Measurements from ENCODE around the gene SHANK2.

The SHANK2 gene

DNA sequence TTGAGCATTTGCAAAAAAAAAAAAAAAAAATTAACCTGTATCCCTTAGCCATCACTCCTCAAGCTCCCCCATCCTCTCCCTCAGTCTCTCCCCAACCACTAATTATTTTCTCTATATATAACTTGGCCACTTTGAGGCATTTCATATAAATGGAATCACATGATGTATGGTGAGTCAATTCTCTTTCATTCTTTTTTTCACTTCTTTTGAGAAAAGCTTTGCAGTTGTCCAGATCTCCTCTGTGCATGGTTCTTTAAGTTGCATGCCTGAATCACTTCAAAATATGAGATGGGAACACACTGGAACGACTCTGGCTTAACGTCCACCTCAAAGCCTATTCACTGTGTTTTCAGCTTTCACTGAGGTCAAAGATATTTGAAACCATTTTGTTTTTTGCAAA is 40.7 kb downstream of the SHANK2 start:
- TF ChIP-seq, protein P1, sequence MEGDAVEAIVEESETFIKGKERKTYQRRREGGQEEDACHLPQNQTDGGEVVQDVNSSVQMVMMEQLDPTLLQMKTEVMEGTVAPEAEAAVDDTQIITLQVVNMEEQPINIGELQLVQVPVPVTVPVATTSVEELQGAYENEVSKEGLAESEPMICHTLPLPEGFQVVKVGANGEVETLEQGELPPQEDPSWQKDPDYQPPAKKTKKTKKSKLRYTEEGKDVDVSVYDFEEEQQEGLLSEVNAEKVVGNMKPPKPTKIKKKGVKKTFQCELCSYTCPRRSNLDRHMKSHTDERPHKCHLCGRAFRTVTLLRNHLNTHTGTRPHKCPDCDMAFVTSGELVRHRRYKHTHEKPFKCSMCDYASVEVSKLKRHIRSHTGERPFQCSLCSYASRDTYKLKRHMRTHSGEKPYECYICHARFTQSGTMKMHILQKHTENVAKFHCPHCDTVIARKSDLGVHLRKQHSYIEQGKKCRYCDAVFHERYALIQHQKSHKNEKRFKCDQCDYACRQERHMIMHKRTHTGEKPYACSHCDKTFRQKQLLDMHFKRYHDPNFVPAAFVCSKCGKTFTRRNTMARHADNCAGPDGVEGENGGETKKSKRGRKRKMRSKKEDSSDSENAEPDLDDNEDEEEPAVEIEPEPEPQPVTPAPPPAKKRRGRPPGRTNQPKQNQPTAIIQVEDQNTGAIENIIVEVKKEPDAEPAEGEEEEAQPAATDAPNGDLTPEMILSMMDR (IDR thresholded peaks at IDR 0.05; ENCODE audit: low read depth, low read length) = no peak
- Histone ChIP-seq H3K27ac (no peak overlapping the region), H3K36me3 (no peaks in the 10 kb centered on the region), H3K27me3 (ENCODE audit: insufficient read depth, low read depth, severe bottlenecking) (no peaks in the 10 kb centered on the region), H3K9me3 (ENCODE audit: severe bottlenecking) (no peaks in the 10 kb centered on the region), H3K4me3 (ENCODE audit: low read depth, low read length) (no peak overlapping the region)
- no peak for DNase-seq

DNA sequence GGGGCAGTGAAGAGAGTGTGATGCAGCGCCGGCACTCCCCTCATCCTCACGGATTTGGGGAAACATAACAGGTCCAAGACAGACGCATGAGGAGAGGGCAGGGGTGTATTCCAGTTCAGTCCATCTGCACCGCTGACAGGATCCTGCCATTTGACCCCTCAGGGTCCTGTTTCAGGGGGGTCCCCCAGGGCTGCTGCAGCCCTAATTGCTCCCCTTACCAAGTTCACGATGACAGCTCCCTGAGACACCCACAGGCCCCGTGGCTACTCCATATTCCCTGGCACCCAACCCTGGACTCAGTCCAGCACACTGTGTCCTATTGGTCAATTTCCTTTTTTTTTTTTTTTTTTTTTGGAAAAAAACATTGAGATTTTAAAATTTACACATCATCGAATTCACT is 41.5 kb downstream of the SHANK2 start:
- TF ChIP-seq, protein P1 (IDR thresholded peaks at IDR 0.05; ENCODE audit: low read depth, low read length) = no peak
- H3K27me3 ChIP-seq (ENCODE audit: insufficient read depth, low read depth, severe bottlenecking) = no peaks in the 10 kb centered on the region
- H3K9me3 ChIP-seq (ENCODE audit: severe bottlenecking) = no peaks in the 10 kb centered on the region

DNA sequence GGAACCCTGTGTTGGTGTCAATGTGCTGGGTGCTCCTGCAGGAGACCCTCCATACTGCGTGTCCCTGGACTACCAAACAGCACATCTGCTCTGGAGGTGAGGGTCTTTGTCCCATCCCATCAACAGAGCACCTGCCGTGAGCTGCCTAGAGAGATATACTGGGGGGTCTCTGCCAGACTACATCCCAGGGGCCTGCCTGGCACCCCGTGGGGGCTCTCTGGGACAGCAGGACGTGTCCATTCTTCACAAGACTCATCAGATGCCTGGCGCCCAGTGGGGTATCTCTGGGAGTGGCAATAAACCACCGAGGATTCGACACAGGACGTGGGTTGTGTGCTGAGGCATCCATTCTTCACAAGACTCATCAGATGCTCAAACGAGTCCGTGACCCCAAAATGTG is 42.7 kb downstream of the SHANK2 start:
- DNase-seq = no peak
- no peaks in the 10 kb centered on the region for H3K27me3 ChIP-seq (ENCODE audit: insufficient read depth, low read depth, severe bottlenecking)
- H3K36me3 ChIP-seq = no peaks in the 10 kb centered on the region
- H3K9me3 ChIP-seq (ENCODE audit: severe bottlenecking) = no peaks in the 10 kb centered on the region
- H3K27ac ChIP-seq = no peak overlapping the region
- TF ChIP-seq, protein P1 (IDR thresholded peaks at IDR 0.05; ENCODE audit: low read depth, low read length) = no peak
- no peak overlapping the region for H3K4me3 ChIP-seq (ENCODE audit: low read depth, low read length)

More for the DNA sequence above, 41.5 kb downstream of the SHANK2 start:
- Histone ChIP-seq H3K4me3 (ENCODE audit: low read depth, low read length) (no peak overlapping the region), H3K27ac (no peak overlapping the region), H3K36me3 (no peaks in the 10 kb centered on the region)
- no peak for DNase-seq

DNA sequence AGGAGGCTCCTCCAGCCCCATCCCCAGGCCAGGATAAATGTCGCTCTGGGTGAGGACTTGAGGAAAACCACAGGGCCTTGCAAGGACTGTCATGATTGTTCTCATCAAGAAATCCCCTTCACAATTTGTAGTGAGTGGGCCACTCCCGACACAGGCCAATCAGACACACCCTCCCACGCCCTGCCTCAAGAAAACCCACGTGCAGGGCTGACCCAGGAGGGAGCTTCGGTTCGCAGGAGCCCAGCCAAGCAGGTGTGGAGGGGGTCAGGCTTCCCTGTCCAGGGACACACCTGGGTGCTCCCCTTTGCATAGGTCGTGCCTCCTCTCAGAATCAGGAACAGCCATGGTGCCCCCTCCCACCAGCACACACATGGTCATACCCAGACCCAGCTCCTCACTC is 43.2 kb downstream of the SHANK2 start:
- no peak for DNase-seq
- TF ChIP-seq, protein P1 (IDR thresholded peaks at IDR 0.05; ENCODE audit: low read depth, low read length) = no peak
- H3K27ac ChIP-seq = no peak overlapping the region
- H3K27me3 ChIP-seq (ENCODE audit: insufficient read depth, low read depth, severe bottlenecking) = no peaks in the 10 kb centered on the region
- no peaks in the 10 kb centered on the region for H3K9me3 ChIP-seq (ENCODE audit: severe bottlenecking)
- H3K4me3 ChIP-seq (ENCODE audit: low read depth, low read length) = no peak overlapping the region
- no peaks in the 10 kb centered on the region for H3K36me3 ChIP-seq

DNA sequence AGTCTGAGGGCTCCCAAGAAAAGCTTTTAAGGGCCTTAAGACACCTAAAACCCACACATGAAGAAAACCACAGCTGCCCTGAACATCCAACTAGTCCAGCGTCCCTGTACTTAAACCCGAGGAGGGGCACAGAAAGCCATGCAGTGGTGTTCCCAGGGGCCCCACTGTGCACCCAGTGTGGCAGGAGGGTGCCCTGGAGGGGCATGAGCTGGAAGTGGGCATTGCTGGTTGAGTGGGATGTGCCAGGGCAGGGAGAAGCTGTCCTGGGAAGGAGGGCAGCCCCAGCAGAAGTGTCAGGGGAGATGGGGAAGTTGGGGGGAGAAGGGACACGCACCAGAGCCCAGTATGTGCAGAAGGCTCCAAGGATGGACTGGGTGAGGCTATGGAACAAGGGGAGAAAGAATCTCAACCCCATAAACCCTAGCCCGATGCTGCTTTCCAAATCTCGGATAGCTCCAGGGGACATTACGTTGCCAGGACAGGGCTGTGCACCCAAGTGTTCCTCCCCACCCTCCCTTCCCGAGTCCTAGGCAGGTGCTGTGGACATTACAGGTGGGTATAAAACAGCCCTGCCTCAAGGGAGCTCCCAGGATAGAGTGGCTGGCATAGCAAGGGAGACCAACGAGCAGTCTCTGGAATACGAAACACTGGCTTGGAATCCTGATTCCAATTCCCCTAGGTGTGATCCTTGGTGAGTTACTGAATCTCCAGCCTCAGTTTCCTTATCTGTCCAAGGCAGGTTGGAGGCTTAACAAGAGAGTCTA is 44.2 kb downstream of the SHANK2 start:
- H3K27ac ChIP-seq = no peak overlapping the region
- H3K27me3 ChIP-seq (ENCODE audit: insufficient read depth, low read depth, severe bottlenecking) = no peaks in the 10 kb centered on the region
- H3K4me3 ChIP-seq (ENCODE audit: low read depth, low read length) = no peak overlapping the region
- no peaks in the 10 kb centered on the region for H3K36me3 ChIP-seq
- no peaks in the 10 kb centered on the region for H3K9me3 ChIP-seq (ENCODE audit: severe bottlenecking)
- no peak for DNase-seq
- TF ChIP-seq, protein P1 (IDR thresholded peaks at IDR 0.05; ENCODE audit: low read depth, low read length) = no peak

DNA sequence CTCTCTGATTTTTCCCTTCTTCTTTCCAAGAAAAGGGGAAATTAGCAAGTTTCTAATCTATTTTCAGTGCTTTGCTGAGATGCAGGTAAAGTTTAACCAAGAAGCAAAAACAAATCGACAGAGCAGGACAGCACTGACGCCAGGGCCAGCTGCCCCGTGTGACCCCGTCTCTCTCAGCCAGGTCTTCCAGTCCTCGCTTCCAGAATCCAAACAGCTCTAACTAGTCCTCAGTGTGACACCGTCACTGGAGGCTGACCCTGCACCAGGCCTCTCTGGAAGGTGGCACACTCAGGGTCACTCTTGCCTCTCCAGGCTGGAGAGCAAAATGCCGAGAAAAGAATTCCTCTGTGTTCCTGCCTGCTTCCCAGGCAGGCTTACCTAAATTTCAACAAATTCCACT is 44.8 kb downstream of the SHANK2 start:
- TF ChIP-seq, protein P1 (IDR thresholded peaks at IDR 0.05; ENCODE audit: low read depth, low read length) = no peak
- H3K27ac ChIP-seq = no peak overlapping the region
- H3K9me3 ChIP-seq (ENCODE audit: severe bottlenecking) = no peaks in the 10 kb centered on the region

More for the DNA sequence above, 44.8 kb downstream of the SHANK2 start:
- Histone ChIP-seq H3K36me3 (no peaks in the 10 kb centered on the region), H3K27me3 (ENCODE audit: insufficient read depth, low read depth, severe bottlenecking) (no peaks in the 10 kb centered on the region), H3K4me3 (ENCODE audit: low read depth, low read length) (no peak overlapping the region)
- DNase-seq = no peak
